HCT116 (cell line): ENCODE data around the gene TH. TPM values are rescaled to one million over a fixed set of nuclear protein-coding genes. Genes with fewer than 3 reads are reported as not detected.

ENCODE experiments used
- ATAC-seq: fragments of 200-7000 bp; cut with Tn5 transposase; 2 replicates; pipeline ENCODE4 v1.9.1; 2020; ENCODE audit warnings: mild to moderate bottlenecking, moderate library complexity
- BruUV-seq: library from RNA; stranded (reverse); fragments of 400-500 nt; replicated peaks from 2 replicates; lab custom pipeline; 2021; lab: Mats Ljungman, UMichigan
- CTCF ChIA-PET: fragments of 300-600 bp; sonication (Branson Sonifier 250); formaldehyde crosslinking; loops from one replicate; lab custom pipeline; 2021; ENCODE audit warnings: antibody characterized with exemption; lab: Charles Lee
- POLR2A ChIA-PET: fragments of 300-600, 350-600 bp; sonication (Branson Sonifier 250); formaldehyde crosslinking; loops from one replicate; lab custom pipeline; 2021; ENCODE audit warnings: antibody characterized with exemption; lab: Charles Lee
- RAD21 ChIA-PET, 2 experiments: fragments of 300-600 bp; sonication (Branson Sonifier 250); formaldehyde crosslinking; loops; one replicate each; lab custom pipeline; 2023; ENCODE audit warnings: low total read pairs in 2 of 2; ENCODE audit not compliant: uncharacterized antibody in 2 of 2, unreplicated experiment in 2 of 2, low non-redundant PET in 1 of 2; lab: Charles Lee
- DNase-seq: peaks from one replicate; pipeline ENCODE4 v3.0.0-alpha.2; 2010; ENCODE audit warnings: low read depth, low spot score
- H2AFZ ChIP-seq: fragments of 200-600 bp; shearing (Covaris generic), sonication (generic); 2 replicates; pipeline ENCODE4 v1.6.1; 2017; ENCODE audit warnings: low read depth, mixed run types, mixed read lengths, antibody characterized with exemption, low read length; ENCODE audit not compliant: poor library complexity, severe bottlenecking
- H3K27ac ChIP-seq: 2 replicates; pipeline ENCODE4 v1.5.1; 2012; ENCODE audit warnings: low read depth, low read length
- H3K27me3 ChIP-seq: fragments of 200-600 bp; sonication (generic); 2 replicates; pipeline ENCODE4 v1.6.1; 2016; ENCODE audit warnings: mixed run types, low read length, mixed read lengths; ENCODE audit not compliant: insufficient read depth
- H3K36me3 ChIP-seq, 2 experiments: fragments of 200-500 bp in 1 of 2; fragments of 200-600 bp in 1 of 2; sonication (Bioruptor generic) in 1 of 2; sonication (generic) in 1 of 2; 2 replicates each; pipeline versions ENCODE4 v1.5.1 to v1.6.1; 2014 to 2016; ENCODE audit warnings: low read length in 2 of 2, inconsistent platforms in 1 of 2, mixed read lengths in 1 of 2, mixed run types in 1 of 2; ENCODE audit not compliant: insufficient read depth in 2 of 2, control insufficient read depth in 1 of 2
- H3K4me1 ChIP-seq, 2 experiments: fragments of 200-600 bp in 1 of 2; sonication (generic) in 1 of 2; 2 replicates each; pipeline versions ENCODE4 v1.5.1 to v1.6.1; 2012 to 2017; ENCODE audit warnings: low read length in 2 of 2, inconsistent platforms in 1 of 2, mild to moderate bottlenecking in 1 of 2, mixed read lengths in 1 of 2, mixed run types in 1 of 2, moderate library complexity in 1 of 2; ENCODE audit not compliant: insufficient read depth in 2 of 2, control insufficient read depth in 1 of 2
- H3K4me2 ChIP-seq: fragments of 200-600 bp; sonication (generic); 2 replicates; pipeline ENCODE4 v1.6.1; 2017; ENCODE audit warnings: mixed run types, low read length, mixed read lengths
- H3K4me3 ChIP-seq, 2 experiments: fragments of 200-600 bp in 1 of 2; sonication (generic) in 1 of 2; replicated peaks in 1 of 2; 2 replicates each; pipeline ENCODE4 v1.5.1; 2011 to 2016; ENCODE audit warnings: low read length in 2 of 2, control low read depth in 1 of 2, low read depth in 1 of 2, mild to moderate bottlenecking in 1 of 2, mixed read lengths in 1 of 2, mixed run types in 1 of 2
- H3K79me2 ChIP-seq: fragments of 200-600 bp; sonication (generic); 2 replicates; pipeline ENCODE4 v1.6.1; 2017; ENCODE audit warnings: mild to moderate bottlenecking, mixed run types, low read length, moderate library complexity, mixed read lengths; ENCODE audit not compliant: insufficient read depth
- H3K9ac ChIP-seq: fragments of 200-600 bp; sonication (generic); 2 replicates; pipeline ENCODE4 v1.6.1; 2016; ENCODE audit warnings: low read length, mixed read lengths
- H3K9me2 ChIP-seq: fragments of 200-600 bp; sonication (generic), shearing (Covaris generic); 2 replicates; pipeline ENCODE4 v1.6.1; 2017; ENCODE audit warnings: mixed run types, mild to moderate bottlenecking, moderate library complexity; ENCODE audit not compliant: insufficient read depth
- H3K9me3 ChIP-seq, 2 experiments: fragments of 200-500 bp in 1 of 2; fragments of 200-600 bp in 1 of 2; sonication (Bioruptor generic) in 1 of 2; sonication (generic) in 1 of 2; 2 replicates each; pipeline ENCODE4 v1.6.1; 2014 to 2017; ENCODE audit warnings: low read length in 2 of 2, mixed read lengths in 2 of 2, inconsistent platforms in 1 of 2, low read depth in 1 of 2, mild to moderate bottlenecking in 1 of 2, mixed run types in 1 of 2, moderate library complexity in 1 of 2; ENCODE audit not compliant: control insufficient read depth in 1 of 2, insufficient read depth in 1 of 2
- H4K20me1 ChIP-seq: fragments of 200-600 bp; sonication (generic), shearing (Covaris generic); 2 replicates; pipeline ENCODE4 v1.6.1; 2017; ENCODE audit warnings: mixed run types, mild to moderate bottlenecking, moderate library complexity; ENCODE audit not compliant: insufficient read depth
- CBX3 ChIP-seq: IDR thresholded peaks from 2 replicates; pipeline ENCODE4 v1.6.1; 2012; ENCODE audit warnings: low read depth
- FOSL1 ChIP-seq: IDR thresholded peaks from 2 replicates; pipeline ENCODE4 v1.6.1; 2012; ENCODE audit warnings: low read depth
- POLR2AphosphoS5 ChIP-seq: IDR thresholded peaks from 2 replicates; pipeline ENCODE4 v1.6.1; 2011; ENCODE audit warnings: mild to moderate bottlenecking, low read depth, low read length, moderate library complexity
- RAD21 ChIP-seq: IDR thresholded peaks from 2 replicates; pipeline ENCODE4 v1.6.1; 2012; ENCODE audit warnings: low read depth, mild to moderate bottlenecking
- SP1 ChIP-seq: IDR thresholded peaks from 2 replicates; pipeline ENCODE4 v1.6.1; 2012; ENCODE audit warnings: low read depth
- ZFX ChIP-seq: fragments of 450-650 bp; IDR thresholded peaks from 2 replicates; pipeline ENCODE4 v1.6.1; 2017
- intact Hi-C: fragments of 100-400 bp; cut with micrococcal nuclease; formaldehyde crosslinking; loops from 2 replicates; pipeline ENCODE4 v1.10.0; 2022
- total RNA-seq: library from RNA; stranded (reverse); gene quantifications from one replicate; pipeline ENCODE4 v1.2.1, GENCODE V29; 2021; ENCODE audit not compliant: unreplicated experiment
- TF ChIP-seq, protein P1 (sequence below): IDR thresholded peaks from 2 replicates; pipeline ENCODE4 v1.6.1; 2012; ENCODE audit warnings: low read depth
- TF ChIP-seq, protein P2 (sequence below): IDR thresholded peaks from 2 replicates; pipeline ENCODE4 v1.6.1; 2012

The TH gene
- total RNA-seq, 1 experiment from 2014 or later: not detected

GRCh38 chr11:2116680-2117079 lies 54.9 kb downstream of the TH start:
- POLR2A ChIA-PET: no interaction called here
- TF ChIP-seq CBX3 (peak; percentile 71; the same call in 1 of the 2 replicates), RAD21 (no peak), FOSL1 (no peak), SP1 (no peak), POLR2AphosphoS5 (no peak), ZFX (no peak)
- TF ChIP-seq, protein P1, sequence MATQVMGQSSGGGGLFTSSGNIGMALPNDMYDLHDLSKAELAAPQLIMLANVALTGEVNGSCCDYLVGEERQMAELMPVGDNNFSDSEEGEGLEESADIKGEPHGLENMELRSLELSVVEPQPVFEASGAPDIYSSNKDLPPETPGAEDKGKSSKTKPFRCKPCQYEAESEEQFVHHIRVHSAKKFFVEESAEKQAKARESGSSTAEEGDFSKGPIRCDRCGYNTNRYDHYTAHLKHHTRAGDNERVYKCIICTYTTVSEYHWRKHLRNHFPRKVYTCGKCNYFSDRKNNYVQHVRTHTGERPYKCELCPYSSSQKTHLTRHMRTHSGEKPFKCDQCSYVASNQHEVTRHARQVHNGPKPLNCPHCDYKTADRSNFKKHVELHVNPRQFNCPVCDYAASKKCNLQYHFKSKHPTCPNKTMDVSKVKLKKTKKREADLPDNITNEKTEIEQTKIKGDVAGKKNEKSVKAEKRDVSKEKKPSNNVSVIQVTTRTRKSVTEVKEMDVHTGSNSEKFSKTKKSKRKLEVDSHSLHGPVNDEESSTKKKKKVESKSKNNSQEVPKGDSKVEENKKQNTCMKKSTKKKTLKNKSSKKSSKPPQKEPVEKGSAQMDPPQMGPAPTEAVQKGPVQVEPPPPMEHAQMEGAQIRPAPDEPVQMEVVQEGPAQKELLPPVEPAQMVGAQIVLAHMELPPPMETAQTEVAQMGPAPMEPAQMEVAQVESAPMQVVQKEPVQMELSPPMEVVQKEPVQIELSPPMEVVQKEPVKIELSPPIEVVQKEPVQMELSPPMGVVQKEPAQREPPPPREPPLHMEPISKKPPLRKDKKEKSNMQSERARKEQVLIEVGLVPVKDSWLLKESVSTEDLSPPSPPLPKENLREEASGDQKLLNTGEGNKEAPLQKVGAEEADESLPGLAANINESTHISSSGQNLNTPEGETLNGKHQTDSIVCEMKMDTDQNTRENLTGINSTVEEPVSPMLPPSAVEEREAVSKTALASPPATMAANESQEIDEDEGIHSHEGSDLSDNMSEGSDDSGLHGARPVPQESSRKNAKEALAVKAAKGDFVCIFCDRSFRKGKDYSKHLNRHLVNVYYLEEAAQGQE: no peak
- Histone ChIP-seq H3K4me1 (no peaks in the 10 kb centered on the region), H3K4me3 (no peak overlapping the region), H3K9me3 (peaks cover 6 to 8% of the 10 kb centered on the region in 2 experiments; a peak in 2 of 4 replicates), H3K79me2 (no peaks in the 10 kb centered on the region), H3K9ac (no peak overlapping the region), H4K20me1 (no peaks in the 10 kb centered on the region), H2AFZ (no peak overlapping the region), H3K4me2 (no peak overlapping the region), H3K9me2 (no peaks in the 10 kb centered on the region), H3K27me3 (no peaks in the 10 kb centered on the region), H3K27ac (no peak overlapping the region), H3K36me3 (no peaks in the 10 kb centered on the region)
- RAD21 ChIA-PET: no interaction called here
- ATAC-seq (no peak), DNase-seq (no peak)
- no TSS peak for BruUV-seq
- CTCF ChIA-PET: no interaction called here
- intact Hi-C loops: no loop called here

GRCh38 chr11:2115308-2115707 lies 56.3 kb downstream of the TH start:
- RAD21 ChIA-PET: no interaction called here
- no peaks in the 10 kb centered on the region for H3K4me1 ChIP-seq

More at GRCh38 chr11:2115308-2115707, 56.3 kb downstream of the TH start:
- intact Hi-C loops: no loop called here
- no peak for ATAC-seq
- no peak overlapping the region for H2AFZ ChIP-seq
- peaks cover 6 to 8% of the 10 kb centered on the region in 2 experiments; a peak in 2 of 4 replicates for H3K9me3 ChIP-seq
- no peaks in the 10 kb centered on the region for H3K27me3 ChIP-seq
- no peak overlapping the region for H3K9ac ChIP-seq
- H3K36me3 ChIP-seq: no peaks in the 10 kb centered on the region
- no TSS peak for BruUV-seq
- TF ChIP-seq, protein P2, sequence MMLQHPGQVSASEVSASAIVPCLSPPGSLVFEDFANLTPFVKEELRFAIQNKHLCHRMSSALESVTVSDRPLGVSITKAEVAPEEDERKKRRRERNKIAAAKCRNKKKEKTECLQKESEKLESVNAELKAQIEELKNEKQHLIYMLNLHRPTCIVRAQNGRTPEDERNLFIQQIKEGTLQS: no peak
- CTCF ChIA-PET: no interaction called here
- H3K27ac ChIP-seq: no peak overlapping the region
- no peak overlapping the region for H3K4me2 ChIP-seq
- H4K20me1 ChIP-seq: no peaks in the 10 kb centered on the region
- POLR2A ChIA-PET: no interaction called here
- no peak for DNase-seq
- no peaks in the 10 kb centered on the region for H3K9me2 ChIP-seq
- H3K4me3 ChIP-seq: no peak overlapping the region
- H3K79me2 ChIP-seq: no peaks in the 10 kb centered on the region
